DOHH2 (cell line): ENCODE data around the gene IFT43.

Experiments
- H3F3A ChIP-seq: fragments of 200-600 bp; sonication (generic), shearing (Covaris generic); 2 replicates; pipeline ENCODE4 v1.6.0; 2016; ENCODE audit warnings: antibody characterized with exemption, mild to moderate bottlenecking; ENCODE audit not compliant: control insufficient read depth, insufficient read depth
- H3K27ac ChIP-seq: fragments of 200-600 bp; sonication (generic); 2 replicates; pipeline ENCODE4 v1.5.1; 2014; ENCODE audit warnings: low read depth, mild to moderate bottlenecking, low read length, moderate library complexity
- H3K27me3 ChIP-seq: fragments of 200-600 bp; sonication (generic); 2 replicates; pipeline ENCODE4 v1.6.1; 2014; ENCODE audit warnings: mild to moderate bottlenecking, low read length, mixed read lengths; ENCODE audit not compliant: control insufficient read depth
- H3K36me3 ChIP-seq: fragments of 200-600 bp; sonication (generic); 2 replicates; pipeline ENCODE4 v1.6.1; 2014; ENCODE audit warnings: mild to moderate bottlenecking, low read length, moderate library complexity, mixed read lengths; ENCODE audit not compliant: control insufficient read depth
- H3K4me1 ChIP-seq: fragments of 200-600 bp; sonication (generic); 2 replicates; pipeline ENCODE4 v1.6.1; 2014; ENCODE audit warnings: mild to moderate bottlenecking, low read length, mixed read lengths; ENCODE audit not compliant: control insufficient read depth
- H3K4me2 ChIP-seq: fragments of 200-600 bp; sonication (generic); 2 replicates; pipeline ENCODE4 v1.6.0; 2014; ENCODE audit warnings: mild to moderate bottlenecking, low read length, moderate library complexity
- H3K4me3 ChIP-seq: fragments of 200-600 bp; sonication (generic); 2 replicates; pipeline ENCODE4 v1.5.1; 2014; ENCODE audit warnings: mild to moderate bottlenecking, low read length, mixed read lengths
- H3K79me2 ChIP-seq: fragments of 200-600 bp; sonication (generic); 2 replicates; pipeline ENCODE4 v1.6.1; 2014; ENCODE audit warnings: mild to moderate bottlenecking, low read length, mixed read lengths; ENCODE audit not compliant: control insufficient read depth
- H3K9me2 ChIP-seq: fragments of 200-600 bp; sonication (generic); replicated peaks from 2 replicates; pipeline ENCODE4 v1.6.1; 2014; ENCODE audit warnings: mild to moderate bottlenecking, low read length, mixed read lengths; ENCODE audit not compliant: control insufficient read depth
- H3K9me3 ChIP-seq: fragments of 200-600 bp; sonication (generic); 2 replicates; pipeline ENCODE4 v1.6.1; 2014; ENCODE audit warnings: antibody characterized with exemption, low read length, mixed read lengths; ENCODE audit not compliant: control insufficient read depth, insufficient read depth
- H4K20me1 ChIP-seq: fragments of 200-600 bp; sonication (generic); 2 replicates; pipeline ENCODE4 v1.6.0; 2014; ENCODE audit warnings: low read depth, mild to moderate bottlenecking, antibody characterized with exemption, low read length, moderate library complexity; ENCODE audit not compliant: control insufficient read depth, insufficient read depth
- CTCF ChIP-seq: fragments of 200-600 bp; sonication (generic); IDR thresholded peaks from one replicate; pipeline ENCODE4 v1.5.1; 2014; ENCODE audit warnings: antibody characterized with exemption, mild to moderate bottlenecking, low read depth, low read length; ENCODE audit not compliant: poor library complexity, severe bottlenecking
- EZH2phosphoT487 ChIP-seq: fragments of 200-600 bp; sonication (generic); IDR thresholded peaks from 2 replicates; pipeline ENCODE4 v1.6.1; 2017; ENCODE audit warnings: borderline replicate concordance, mild to moderate bottlenecking, antibody characterized with exemption, low read length, moderate library complexity, mixed read lengths

Gene IFT43

DNA sequence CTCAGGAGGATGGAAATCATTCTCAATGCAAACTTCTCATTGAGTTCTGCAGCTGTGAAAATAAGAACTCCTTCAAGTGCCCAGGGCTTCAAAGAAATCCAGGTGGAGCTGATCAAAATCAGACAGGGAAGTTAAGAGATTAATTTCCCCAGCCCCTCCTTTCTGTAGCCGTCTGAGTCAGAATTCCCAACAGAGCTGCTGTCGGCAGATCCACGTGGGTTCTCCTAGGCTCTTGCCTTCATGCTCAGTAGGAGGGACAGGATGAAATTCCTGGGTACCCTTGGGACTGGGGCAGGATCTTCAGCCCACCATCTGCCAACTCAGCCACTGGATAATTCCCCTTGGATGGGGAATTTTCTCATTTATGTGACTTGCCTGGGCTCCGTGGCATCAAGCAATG, 17.1 kb upstream of the IFT43 start:
- Histone ChIP-seq H3K9me2 (no peaks in the 10 kb centered on the region), H3K9me3 (no peaks in the 10 kb centered on the region), H3K79me2 (no peaks in the 10 kb centered on the region), H3K4me3 (no peak overlapping the region), H3K4me1 (peaks cover 5% of the 10 kb centered on the region), H3K27me3 (peaks cover 3% of the 10 kb centered on the region; the same call in 1 of the 2 replicates), H4K20me1 (no peaks in the 10 kb centered on the region), H3K36me3 (no peaks in the 10 kb centered on the region), H3F3A (no peaks in the 10 kb centered on the region), H3K27ac (no peak overlapping the region), H3K4me2 (no peak overlapping the region)
- TF ChIP-seq CTCF, result no peak
- no peak for TF ChIP-seq EZH2phosphoT487

GRCh38 chr14:75969126-75969525, 16.4 kb upstream of the IFT43 start:
- no peak overlapping the region for H3K4me2 ChIP-seq
- TF ChIP-seq EZH2phosphoT487 (no peak), CTCF (no peak)
- no peak overlapping the region for H3K27ac ChIP-seq

DNA sequence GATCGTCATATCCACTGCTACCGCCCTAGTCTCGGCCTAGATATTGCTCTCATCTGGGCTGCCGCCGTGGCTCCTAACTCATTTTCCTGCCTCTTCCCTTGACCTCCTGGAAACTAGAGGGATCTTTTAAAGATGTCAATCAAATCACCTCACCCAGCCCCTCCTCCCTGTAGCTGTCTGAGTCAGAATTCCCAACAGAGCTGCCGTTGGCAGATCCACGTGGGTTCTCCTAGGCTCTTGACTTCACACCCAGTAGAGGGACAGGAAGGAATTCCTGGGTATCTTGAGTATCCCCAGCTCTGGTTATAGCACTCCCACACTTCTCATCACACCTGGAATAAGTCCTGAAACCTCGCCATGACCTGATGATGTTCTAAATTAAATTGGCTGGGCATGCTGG, 15.7 kb upstream of the IFT43 start:
- H3F3A ChIP-seq, result no peaks in the 10 kb centered on the region
- H3K9me3 ChIP-seq, result no peaks in the 10 kb centered on the region
- peaks cover 3% of the 10 kb centered on the region; the same call in 1 of the 2 replicates for H3K27me3 ChIP-seq
- no peak overlapping the region for H3K27ac ChIP-seq
- no peak overlapping the region for H3K4me3 ChIP-seq
- peaks cover 5% of the 10 kb centered on the region for H3K4me1 ChIP-seq
- no peak overlapping the region for H3K4me2 ChIP-seq
- TF ChIP-seq EZH2phosphoT487 (no peak), CTCF (no peak)
- H4K20me1 ChIP-seq, result no peaks in the 10 kb centered on the region
- no peaks in the 10 kb centered on the region for H3K9me2 ChIP-seq
- H3K79me2 ChIP-seq, result no peaks in the 10 kb centered on the region
- H3K36me3 ChIP-seq, result no peaks in the 10 kb centered on the region

More at GRCh38 chr14:75969126-75969525, 16.4 kb upstream of the IFT43 start:
- Histone ChIP-seq H3K36me3 (no peaks in the 10 kb centered on the region), H3K79me2 (no peaks in the 10 kb centered on the region), H3K4me3 (no peak overlapping the region), H3K4me1 (peaks cover 5% of the 10 kb centered on the region), H3K27me3 (peaks cover 3% of the 10 kb centered on the region; the same call in 1 of the 2 replicates), H3K9me2 (no peaks in the 10 kb centered on the region), H4K20me1 (no peaks in the 10 kb centered on the region), H3F3A (no peaks in the 10 kb centered on the region), H3K9me3 (no peaks in the 10 kb centered on the region)
